Neural progenitor cell (in vitro differentiated cells): ENCODE results near the gene NDUFB2.

Experiments used
- EZH2 ChIP-seq: fragments of 200-600 bp; sonication (generic); IDR thresholded peaks from 2 replicates; pipeline ENCODE4 v1.6.1; 2017; ENCODE audit warnings: antibody characterized with exemption, mild to moderate bottlenecking, moderate library complexity
- EZH2phosphoT487 ChIP-seq: fragments of 200-600 bp; sonication (generic); IDR thresholded peaks from 2 replicates; pipeline ENCODE4 v1.6.1; 2017; ENCODE audit warnings: antibody characterized with exemption
- TF ChIP-seq, protein P1 (sequence below): fragments of 200-600 bp; sonication (generic); IDR thresholded peaks from 2 replicates; pipeline ENCODE4 v1.5.1; 2017; ENCODE audit warnings: antibody characterized with exemption, mild to moderate bottlenecking

DNA sequence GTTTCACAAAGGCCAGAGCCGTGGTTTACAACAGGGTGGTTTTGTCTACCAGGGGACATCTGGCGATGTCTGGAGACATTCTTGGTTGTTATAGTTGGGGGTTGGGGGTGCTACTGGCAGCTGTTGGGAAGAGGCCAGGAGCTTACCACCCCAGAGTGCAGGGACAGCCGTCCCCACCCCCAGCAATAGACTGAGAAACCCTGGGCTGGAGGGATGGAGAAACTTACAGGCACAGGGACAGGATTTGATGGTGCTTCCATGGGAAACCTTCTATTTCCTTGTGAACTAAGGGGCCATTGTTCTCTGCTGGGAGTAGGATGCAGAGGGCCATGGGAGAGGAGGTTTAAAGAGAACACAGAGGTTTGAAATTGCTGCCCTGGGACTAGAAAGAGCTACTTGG, 12.9 kb upstream of the NDUFB2 start:
- TF ChIP-seq, protein P1, sequence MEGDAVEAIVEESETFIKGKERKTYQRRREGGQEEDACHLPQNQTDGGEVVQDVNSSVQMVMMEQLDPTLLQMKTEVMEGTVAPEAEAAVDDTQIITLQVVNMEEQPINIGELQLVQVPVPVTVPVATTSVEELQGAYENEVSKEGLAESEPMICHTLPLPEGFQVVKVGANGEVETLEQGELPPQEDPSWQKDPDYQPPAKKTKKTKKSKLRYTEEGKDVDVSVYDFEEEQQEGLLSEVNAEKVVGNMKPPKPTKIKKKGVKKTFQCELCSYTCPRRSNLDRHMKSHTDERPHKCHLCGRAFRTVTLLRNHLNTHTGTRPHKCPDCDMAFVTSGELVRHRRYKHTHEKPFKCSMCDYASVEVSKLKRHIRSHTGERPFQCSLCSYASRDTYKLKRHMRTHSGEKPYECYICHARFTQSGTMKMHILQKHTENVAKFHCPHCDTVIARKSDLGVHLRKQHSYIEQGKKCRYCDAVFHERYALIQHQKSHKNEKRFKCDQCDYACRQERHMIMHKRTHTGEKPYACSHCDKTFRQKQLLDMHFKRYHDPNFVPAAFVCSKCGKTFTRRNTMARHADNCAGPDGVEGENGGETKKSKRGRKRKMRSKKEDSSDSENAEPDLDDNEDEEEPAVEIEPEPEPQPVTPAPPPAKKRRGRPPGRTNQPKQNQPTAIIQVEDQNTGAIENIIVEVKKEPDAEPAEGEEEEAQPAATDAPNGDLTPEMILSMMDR, result no peak
- TF ChIP-seq EZH2 (no peak), EZH2phosphoT487 (no peak)
